ENCODE data around the gene CCDC188.

GRCh38 chr22:20102203-20102780, 48.6 kb downstream of the CCDC188 start:
- TF ChIP-seq POLR2A (IDR thresholded peaks at IDR 0.05; ENCODE audit: control extremely low read depth in 1 of 2, low read depth in 2 of 2, low read length in 2 of 2) (no peak), SRF (IDR thresholded peaks at IDR 0.05; ENCODE audit: low read depth, low read length) (no peak), GABPA (IDR thresholded peaks at IDR 0.05; ENCODE audit: borderline replicate concordance, insufficient read depth, low read length) (no peak), RAD21 (IDR thresholded peaks at IDR 0.05 in 1 of 2, conservative IDR thresholded peaks at IDR 0.05 in 1 of 2; ENCODE audit: low read depth in 2 of 2, low read length in 2 of 2) (no peak), RBBP5 (IDR thresholded peaks at IDR 0.05; ENCODE audit: borderline replicate concordance, low read depth, low read length) (no peak), ZNF274 (IDR thresholded peaks at IDR 0.05; ENCODE audit: borderline replicate concordance, extremely low read depth, low read length) (no peak)
- TF ChIP-seq, protein P1, sequence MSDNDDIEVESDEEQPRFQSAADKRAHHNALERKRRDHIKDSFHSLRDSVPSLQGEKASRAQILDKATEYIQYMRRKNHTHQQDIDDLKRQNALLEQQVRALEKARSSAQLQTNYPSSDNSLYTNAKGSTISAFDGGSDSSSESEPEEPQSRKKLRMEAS (IDR thresholded peaks at IDR 0.05) = no peak
- TF ChIP-seq, protein P2, sequence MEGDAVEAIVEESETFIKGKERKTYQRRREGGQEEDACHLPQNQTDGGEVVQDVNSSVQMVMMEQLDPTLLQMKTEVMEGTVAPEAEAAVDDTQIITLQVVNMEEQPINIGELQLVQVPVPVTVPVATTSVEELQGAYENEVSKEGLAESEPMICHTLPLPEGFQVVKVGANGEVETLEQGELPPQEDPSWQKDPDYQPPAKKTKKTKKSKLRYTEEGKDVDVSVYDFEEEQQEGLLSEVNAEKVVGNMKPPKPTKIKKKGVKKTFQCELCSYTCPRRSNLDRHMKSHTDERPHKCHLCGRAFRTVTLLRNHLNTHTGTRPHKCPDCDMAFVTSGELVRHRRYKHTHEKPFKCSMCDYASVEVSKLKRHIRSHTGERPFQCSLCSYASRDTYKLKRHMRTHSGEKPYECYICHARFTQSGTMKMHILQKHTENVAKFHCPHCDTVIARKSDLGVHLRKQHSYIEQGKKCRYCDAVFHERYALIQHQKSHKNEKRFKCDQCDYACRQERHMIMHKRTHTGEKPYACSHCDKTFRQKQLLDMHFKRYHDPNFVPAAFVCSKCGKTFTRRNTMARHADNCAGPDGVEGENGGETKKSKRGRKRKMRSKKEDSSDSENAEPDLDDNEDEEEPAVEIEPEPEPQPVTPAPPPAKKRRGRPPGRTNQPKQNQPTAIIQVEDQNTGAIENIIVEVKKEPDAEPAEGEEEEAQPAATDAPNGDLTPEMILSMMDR (IDR thresholded peaks at IDR 0.05; ENCODE audit: control extremely low read depth in 1 of 3, insufficient read depth in 1 of 3, low read depth in 1 of 3, low read length in 3 of 3) = peak; percentile 30 to 45 (median 32)
